ENCODE results near the gene FHIT.

- TF ChIP-seq CTCF (IDR thresholded peaks at IDR 0.05) (no peak), EZH2 (IDR thresholded peaks at IDR 0.05) (no peak), EZH2phosphoT487 (IDR thresholded peaks at IDR 0.05) (no peak)
Measured at GRCh38 chr3:59925946-59926345, 1325.3 kb downstream of the FHIT start.

Measured in neural progenitor cell (in vitro differentiated cells).